Endothelial cell of umbilical vein (primary cell): ENCODE data around the gene KCNG1.

Source experiments
- POLR2AphosphoS5 ChIP-seq: IDR thresholded peaks from 2 replicates; pipeline ENCODE4 v1.6.1; 2012; ENCODE audit warnings: low read depth, mild to moderate bottlenecking, control low read depth, low read length, moderate library complexity; ENCODE audit not compliant: insufficient read depth
- TF ChIP-seq, protein P1 (sequence below): IDR thresholded peaks from 2 replicates; pipeline ENCODE4 v1.6.1; 2011; ENCODE audit not compliant: insufficient read depth, insufficient read length

DNA sequence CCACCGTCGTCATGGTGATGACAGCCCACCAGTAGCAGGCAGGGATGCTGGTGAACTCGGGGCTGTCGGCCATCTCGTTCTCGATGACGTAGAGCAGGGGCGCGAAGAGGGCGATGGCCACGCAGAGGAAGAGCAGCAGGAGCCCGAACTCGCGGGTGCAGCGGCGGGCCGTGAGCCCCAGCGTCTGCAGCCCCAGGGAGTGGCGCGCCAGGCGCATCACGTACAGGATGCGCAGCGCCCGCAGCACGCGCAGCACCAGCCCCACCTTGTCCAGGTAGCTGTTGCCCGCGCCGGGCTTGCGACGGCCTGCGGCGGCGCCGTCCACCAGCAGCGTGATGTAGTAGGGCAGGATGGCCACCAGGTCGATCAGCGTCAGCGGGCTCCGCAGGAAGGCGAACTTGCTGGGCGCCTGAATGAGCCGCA, 18.6 kb downstream of the KCNG1 start:
- TF ChIP-seq POLR2AphosphoS5: no peak
- TF ChIP-seq, protein P1, sequence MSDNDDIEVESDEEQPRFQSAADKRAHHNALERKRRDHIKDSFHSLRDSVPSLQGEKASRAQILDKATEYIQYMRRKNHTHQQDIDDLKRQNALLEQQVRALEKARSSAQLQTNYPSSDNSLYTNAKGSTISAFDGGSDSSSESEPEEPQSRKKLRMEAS: no peak
